ENCODE results near the gene TSPAN33. TPM values are rescaled to one million over a fixed set of nuclear protein-coding genes. Genes with fewer than 3 reads are reported as not detected.
"Not testable (repeated sequence)": the region's sequence is repeated elsewhere in the genome, so short reads cannot be mapped to it uniquely, and the experiment has no call there.

TSPAN33 gene
- 39.6 TPM for polyA plus RNA-seq (ENCODE audit: insufficient read length)

DNA sequence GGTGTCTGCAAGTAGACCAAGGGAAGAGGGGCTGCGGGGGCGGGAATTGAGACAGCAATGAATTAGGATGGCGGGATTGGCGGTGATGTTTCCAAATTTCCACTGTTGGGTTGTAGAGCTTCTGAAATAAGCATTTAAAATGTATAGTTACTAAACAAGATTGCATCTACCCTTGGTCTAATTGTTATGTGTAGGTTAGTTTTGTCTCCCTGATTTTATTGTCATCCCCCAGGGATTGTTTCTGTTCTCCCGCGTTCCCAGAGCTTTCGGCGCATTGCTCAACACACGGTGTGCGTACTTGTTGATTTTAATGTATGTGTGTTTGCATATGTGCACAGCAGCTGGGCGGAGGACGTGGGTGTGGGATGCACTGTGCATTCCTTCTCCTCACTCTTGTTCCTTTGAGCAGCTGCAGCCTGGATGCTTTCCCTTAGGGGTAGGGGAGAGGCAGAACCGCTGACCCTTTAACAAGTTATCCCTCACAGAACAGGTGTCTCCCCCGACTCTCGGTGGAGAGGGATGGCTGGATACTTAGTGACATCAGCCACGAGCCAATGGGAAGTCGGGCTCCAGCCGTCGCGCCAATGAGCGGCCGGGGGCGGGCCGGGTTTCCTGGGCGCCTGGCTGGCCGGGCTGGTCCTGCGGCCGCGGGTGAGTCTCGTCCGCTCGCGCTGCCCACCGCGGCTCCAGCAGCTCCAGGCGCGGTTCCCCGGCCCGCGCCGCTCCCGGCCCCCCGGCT lies at the start of gene TSPAN33:
Gene TSPAN33 (plus strand): TSS at position 613 of the 739 bp plus-strand sequence. CDS start 274 bp downstream, outside the sequence.
- no peak for DNase-seq (ENCODE audit: low read depth)

- DNase-seq (ENCODE audit: low read depth) = no peak
Measured at GRCh38 chr7:129095258-129095657, 49.2 kb upstream of the TSPAN33 start.

DNA sequence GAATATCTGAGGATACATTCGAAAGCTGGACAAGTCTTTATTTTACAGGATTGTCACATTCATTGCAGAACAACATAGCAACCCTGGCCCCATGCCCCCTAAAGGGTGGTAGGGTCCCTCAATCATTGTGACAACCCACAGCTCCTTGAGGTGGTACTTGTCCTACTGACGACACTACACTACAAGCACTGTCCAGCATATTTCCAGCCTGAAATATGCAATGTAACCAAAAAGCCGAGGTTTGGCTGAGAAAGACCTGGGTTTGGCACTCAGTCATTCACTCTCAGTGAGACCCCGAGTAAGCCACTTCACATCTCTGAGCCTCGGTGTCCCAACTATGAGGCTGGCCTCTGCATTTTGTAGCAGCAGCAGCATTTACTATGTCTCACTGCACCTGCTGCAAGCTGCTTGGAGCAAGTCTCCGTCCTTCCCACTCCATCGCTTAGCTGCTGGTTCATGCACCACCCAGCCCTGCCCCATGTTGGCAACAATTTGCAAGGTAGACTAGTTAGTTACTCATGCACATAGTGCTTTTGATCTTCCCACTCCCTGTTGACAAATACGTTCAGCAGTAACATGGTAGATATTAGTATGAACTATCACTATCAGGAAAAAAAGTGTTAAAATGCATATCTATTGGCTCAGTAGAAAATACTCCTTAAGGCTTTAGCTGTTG lies 46.0 kb upstream of the TSPAN33 start:
- DNase-seq (ENCODE audit: low read depth) = no peak

- no peak for DNase-seq (ENCODE audit: low read depth)
Measured at GRCh38 chr7:129100827-129101166, 43.7 kb upstream of the TSPAN33 start.

GRCh38 chr7:129101746-129102145 lies 42.8 kb upstream of the TSPAN33 start:
- no peak for DNase-seq (ENCODE audit: low read depth)

- no peak for DNase-seq (ENCODE audit: low read depth)
Measured at GRCh38 chr7:129103561-129104324, 40.8 kb upstream of the TSPAN33 start.

GRCh38 chr7:129108581-129108980 lies 35.9 kb upstream of the TSPAN33 start:
- DNase-seq (ENCODE audit: low read depth) = no peak

DNA sequence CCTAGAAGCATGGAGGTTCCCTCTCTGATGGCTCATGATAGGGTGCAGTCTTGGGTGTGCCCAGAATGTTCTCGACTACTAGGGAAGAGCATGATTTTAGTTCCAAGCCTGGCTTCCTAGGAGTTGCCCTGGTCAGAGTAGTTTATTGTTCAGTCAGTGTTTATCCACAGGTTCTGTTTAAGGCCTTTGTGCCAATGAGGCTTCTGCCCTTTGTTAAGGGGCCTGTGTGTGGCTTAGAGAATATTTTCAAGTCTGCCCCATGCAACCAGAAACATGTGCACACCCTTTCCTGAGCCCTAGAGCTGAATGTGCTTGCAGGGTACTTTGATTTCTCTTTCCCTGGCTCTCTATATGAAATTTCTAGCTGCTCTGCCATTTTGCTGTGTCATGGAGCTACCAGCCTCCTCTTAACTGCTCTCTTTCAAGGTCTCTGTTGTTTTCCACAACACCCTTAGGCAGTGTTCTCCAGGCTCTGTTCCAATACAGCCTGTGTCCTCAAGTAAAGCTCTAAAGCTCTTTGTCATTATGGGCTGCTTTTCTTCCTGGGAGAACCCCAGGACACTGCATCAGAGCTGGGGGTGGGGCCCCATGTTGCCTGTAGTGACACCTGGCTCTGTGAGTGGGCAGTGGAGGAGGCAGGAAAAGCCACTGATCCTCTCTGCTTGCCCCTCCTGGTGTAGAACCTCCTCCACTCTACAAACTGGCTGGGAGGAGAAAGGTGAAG lies 34.1 kb upstream of the TSPAN33 start:
- no peak for DNase-seq (ENCODE audit: low read depth)

DNA sequence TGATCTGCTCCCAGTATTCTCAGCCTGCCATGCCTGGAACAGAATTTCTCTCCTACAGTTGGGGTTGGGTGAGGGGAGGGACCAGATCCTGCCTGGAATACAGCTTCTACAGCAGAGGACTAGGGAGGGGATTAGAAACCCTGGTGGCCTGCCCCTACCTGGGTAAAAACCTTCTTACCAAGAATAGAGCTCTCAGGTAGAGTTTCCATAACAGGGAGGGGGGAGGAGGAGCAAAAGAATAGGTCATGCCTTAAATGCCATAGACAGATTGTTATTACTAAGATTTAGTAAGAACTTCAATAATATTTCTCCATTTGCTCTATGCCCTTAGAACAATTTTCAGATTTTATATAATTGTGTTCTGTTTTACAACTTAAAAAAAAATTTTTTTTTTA lies 33.5 kb upstream of the TSPAN33 start:
- DNase-seq (ENCODE audit: low read depth) = no peak

DNA sequence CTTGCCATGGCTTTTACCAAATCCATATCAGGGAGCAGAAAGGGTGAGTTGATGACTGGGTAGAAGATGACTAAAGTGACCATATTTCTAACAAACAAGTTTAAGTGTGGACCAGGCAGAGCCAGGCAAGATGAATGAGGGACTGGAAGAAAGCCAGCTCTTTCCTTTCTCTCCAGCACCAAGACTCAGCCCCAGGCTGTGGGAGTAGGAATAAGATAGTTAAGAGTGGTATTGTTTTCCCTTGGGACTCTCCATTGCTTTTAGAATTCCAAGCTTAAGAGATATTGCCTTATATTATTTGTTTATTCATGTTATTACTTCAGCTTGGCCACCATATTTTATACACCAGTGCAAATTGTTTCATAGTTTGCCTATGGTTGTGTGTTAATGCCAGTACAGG lies 28.8 kb upstream of the TSPAN33 start:
- DNase-seq (ENCODE audit: low read depth) = no peak

DNA sequence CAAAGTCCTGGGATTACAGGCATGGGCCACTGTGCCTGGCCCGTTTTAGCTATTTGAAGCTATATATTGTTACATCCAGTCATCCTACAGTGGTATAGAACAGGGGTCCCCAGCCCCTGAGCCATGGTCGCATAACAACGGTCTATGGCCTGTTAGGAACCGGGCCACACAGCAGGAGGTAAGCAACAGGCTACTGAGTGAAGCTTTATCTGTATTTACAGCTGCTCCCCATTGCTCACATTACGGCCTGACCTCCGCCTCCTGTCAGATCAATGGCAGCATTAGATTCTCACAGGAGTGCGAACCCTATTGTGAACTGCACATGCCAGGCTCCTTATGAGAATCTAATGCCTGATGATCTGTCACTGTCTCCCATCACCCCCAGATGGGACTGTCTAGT lies 26.3 kb upstream of the TSPAN33 start:
- DNase-seq (ENCODE audit: low read depth) = no peak

DNA sequence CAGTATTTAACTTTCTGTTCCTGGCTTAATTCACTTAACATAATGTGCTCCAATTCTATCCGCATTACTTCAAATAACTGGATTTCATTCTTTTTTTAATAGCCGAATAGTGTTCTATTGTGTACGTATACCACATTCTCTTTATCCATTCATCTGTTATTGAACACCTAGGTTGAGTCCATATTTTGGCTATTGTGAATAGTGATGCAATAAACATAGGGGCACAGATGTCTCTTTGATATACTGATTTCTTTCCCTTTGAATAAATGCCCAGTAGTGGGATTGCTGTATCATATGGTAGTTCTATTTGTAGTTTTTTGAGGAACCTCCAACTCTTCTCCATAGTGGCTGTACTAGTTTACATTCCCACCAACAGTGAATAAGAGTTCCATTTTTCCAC lies 25.5 kb upstream of the TSPAN33 start:
- DNase-seq (ENCODE audit: low read depth) = no peak

DNA sequence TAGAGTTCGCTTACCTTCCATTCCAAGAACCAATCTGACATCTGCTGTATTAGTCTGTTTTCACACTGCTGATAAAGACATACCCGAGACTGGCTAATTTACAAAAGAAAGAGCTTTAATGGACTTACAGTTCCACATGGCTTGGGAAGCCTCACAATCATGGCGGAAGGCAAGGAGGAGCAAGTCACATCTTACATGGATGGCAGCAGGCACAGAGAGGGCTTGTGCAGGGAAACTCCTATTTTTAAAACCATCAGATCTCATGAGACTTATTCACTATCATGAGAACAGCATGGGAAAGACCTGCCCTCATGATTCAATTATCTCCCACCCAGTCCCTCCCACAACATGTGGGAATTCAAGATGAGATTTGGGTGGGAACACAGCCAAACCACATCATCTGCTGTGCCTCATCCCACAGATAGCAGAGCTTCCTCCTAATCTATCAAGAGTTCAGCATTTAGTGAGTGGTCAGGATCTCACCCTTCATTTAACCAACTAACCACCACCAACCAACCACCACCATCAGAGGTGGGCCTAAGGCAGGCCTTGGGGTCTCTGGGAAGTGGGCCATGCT lies 22.9 kb upstream of the TSPAN33 start:
- DNase-seq (ENCODE audit: low read depth) = not testable (repeated sequence)

GRCh38 chr7:129122078-129122750 lies 22.3 kb upstream of the TSPAN33 start:
- no peak for DNase-seq (ENCODE audit: low read depth)

- no peak for DNase-seq (ENCODE audit: low read depth)
Measured at GRCh38 chr7:129122751-129123509, 21.6 kb upstream of the TSPAN33 start.

GRCh38 chr7:129123510-129123857 lies 21.0 kb upstream of the TSPAN33 start:
- no peak for DNase-seq (ENCODE audit: low read depth)

DNA sequence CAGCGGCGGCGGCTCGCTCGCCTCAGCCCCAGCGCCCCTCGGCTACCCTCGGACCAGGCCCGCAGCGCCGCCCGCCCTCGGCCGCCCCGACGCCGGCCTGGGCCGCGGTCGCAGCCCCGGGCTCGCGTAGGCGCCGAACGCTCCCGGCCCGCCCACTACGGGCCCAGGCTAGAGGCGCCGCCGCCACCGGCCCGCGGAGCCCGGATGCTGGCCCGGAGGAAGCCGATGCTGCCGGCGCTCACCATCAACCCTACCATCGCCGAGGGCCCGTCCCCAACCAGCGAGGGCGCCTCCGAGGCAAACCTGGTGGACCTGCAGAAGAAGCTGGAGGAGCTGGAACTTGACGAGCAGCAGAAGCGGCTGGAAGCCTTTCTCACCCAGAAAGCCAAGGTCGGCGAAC lies 18.2 kb upstream of the TSPAN33 start:
- DNase-seq (ENCODE audit: low read depth) = no peak

DNA sequence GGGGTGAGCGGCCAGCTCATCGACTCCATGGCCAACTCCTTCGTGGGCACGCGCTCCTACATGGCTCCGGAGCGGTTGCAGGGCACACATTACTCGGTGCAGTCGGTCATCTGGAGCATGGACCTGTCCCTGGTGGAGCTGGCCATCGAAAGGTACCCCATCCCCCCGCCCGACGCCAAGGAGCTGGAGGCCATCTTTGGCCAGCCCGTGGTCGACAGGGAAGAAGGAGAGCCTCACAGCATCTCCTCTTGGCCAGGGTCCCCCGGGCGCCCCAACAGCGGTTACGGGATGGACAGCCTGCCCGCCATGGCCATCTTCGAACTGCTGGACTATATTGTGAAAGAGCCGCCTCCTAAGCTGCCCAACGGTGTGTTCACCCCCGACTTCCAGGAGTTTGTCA lies 17.4 kb upstream of the TSPAN33 start:
- no peak for DNase-seq (ENCODE audit: low read depth)

DNA sequence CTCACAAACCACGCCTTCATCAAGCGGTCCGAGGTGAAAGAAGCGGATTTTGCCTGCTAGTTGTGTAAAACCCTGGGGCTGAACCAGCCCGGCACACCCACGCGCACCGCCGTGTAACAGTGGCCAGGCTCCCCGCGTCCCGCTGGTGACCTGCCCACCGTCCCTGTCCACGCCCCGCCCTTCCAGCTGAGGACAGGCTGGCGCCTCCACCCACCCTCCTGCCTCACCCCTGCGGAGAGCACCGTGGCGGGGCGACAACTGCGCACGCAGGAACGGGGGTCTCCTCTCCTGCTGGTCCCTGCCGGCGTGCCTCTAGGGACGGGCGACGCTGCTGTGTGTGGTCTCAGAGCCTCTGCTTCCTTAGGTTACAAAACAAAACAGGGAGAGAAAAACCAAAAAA lies 16.9 kb upstream of the TSPAN33 start:
- no peak for DNase-seq (ENCODE audit: low read depth)

DNA sequence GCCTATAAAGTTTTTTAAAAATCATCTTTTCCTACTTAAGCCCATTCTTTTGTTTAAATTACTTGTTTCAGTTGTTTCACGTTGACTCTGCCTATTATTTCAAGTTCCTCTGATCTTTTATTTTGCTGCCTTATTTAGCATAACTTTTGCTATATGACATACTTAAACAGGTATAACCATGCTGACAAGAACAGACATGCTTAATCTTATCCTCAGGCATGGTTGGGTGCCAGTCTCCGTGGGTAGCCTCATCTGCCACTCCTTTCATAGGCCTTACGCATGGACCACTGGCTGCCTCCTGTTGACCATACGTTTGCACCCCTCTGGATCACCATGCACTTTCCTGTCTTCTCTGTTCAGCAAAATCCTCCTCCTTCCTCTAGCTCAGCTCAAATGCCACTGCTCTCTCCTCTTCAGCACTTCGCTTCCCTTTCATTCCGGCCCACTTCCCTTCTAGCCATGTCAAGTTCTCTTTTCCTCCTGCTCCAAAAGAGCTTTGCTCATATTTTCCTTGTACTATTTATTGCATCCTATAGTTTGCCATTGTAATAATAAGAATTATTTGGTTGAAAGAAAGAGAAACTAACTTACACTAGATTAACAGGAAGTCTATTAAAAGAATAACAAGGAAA lies 10.0 kb upstream of the TSPAN33 start:
- DNase-seq (ENCODE audit: low read depth) = no peak
